Small intestine (tissue), 7 donors: ENCODE measurements around the gene SUPT20H. TPM values are rescaled to one million over a fixed set of nuclear protein-coding genes. Genes with fewer than 3 reads are reported as not detected.

Source experiments
- DNase-seq, 2 donors: peaks; one replicate each; pipeline versions ENCODE4 v3.0.0 to v3.0.0-alpha.2; 2013
- FAIRE-seq: peaks from 2 replicates; lab custom pipeline; 2012; peaks lifted over from hg19 to GRCh38; lab: Jason Lieb, UNC
- H3K27ac ChIP-seq, 3 donors: one replicate each; pipeline ENCODE4 v1.5.1; 2013; ENCODE audit warnings: low read length in 2 of 3, mild to moderate bottlenecking in 2 of 3, control low read depth in 1 of 3, inconsistent platforms in 1 of 3, low read depth in 1 of 3, moderate library complexity in 1 of 3
- H3K27me3 ChIP-seq, 3 donors: one replicate each; pipeline ENCODE4 v1.6.1; 2013; ENCODE audit warnings: low read length in 3 of 3, inconsistent platforms in 1 of 3; ENCODE audit not compliant: control insufficient read depth in 3 of 3, insufficient read depth in 3 of 3
- H3K36me3 ChIP-seq, 3 donors: one replicate each; pipeline ENCODE4 v1.6.1; 2013; ENCODE audit warnings: low read length in 3 of 3, inconsistent platforms in 1 of 3, low read depth in 1 of 3, mild to moderate bottlenecking in 1 of 3, moderate library complexity in 1 of 3; ENCODE audit not compliant: control insufficient read depth in 3 of 3, insufficient read depth in 2 of 3
- H3K4me1 ChIP-seq, 3 donors: one replicate each; pipeline ENCODE4 v1.6.1; 2013; ENCODE audit warnings: low read length in 2 of 3, inconsistent platforms in 1 of 3, low read depth in 1 of 3, mild to moderate bottlenecking in 1 of 3, moderate library complexity in 1 of 3; ENCODE audit not compliant: control insufficient read depth in 3 of 3, insufficient read depth in 2 of 3
- H3K4me3 ChIP-seq, 3 donors: one replicate each; pipeline ENCODE4 v1.5.1; 2013; ENCODE audit warnings: low read length in 3 of 3, control low read depth in 1 of 3, inconsistent platforms in 1 of 3, low read depth in 1 of 3, mild to moderate bottlenecking in 1 of 3, moderate library complexity in 1 of 3
- H3K9me3 ChIP-seq, 2 donors: one replicate each; pipeline ENCODE4 v1.6.1; 2013; ENCODE audit warnings: low read depth in 1 of 2, low read length in 1 of 2; ENCODE audit not compliant: control insufficient read depth in 2 of 2, insufficient read depth in 1 of 2
- WGBS, 3 donors: extraction: QIAGEN DNeasy Blood & Tissue Kit; methylation state at CpG; one replicate each; pipeline ENCODE4 v1.1.7; 2013; 5-methylcytosine and 5-hydroxymethylcytosine counted together
- polyA plus RNA-seq, 4 donors: library from polyadenylated mRNA; stranded (reverse) in 3 of 4; unstranded in 1 of 4; fragments of 200-250 nt in 3 of 4; fragments of 120-200 nt in 1 of 4; gene quantifications; one replicate each; pipeline versions ENCODE4 v1.2.1 to v1.2.3, GENCODE V29; 2013
- donor health status: healthy with polysubstance abuse.
- donor health status: control.
- donor health status: control.
- donor health status: Bipolar disorder and iron deficiency.
- donor health status: healthy.

Gene SUPT20H
- polyA plus RNA-seq, 4 donors = 20.0 to 64.1 (median 20.4) TPM

DNA sequence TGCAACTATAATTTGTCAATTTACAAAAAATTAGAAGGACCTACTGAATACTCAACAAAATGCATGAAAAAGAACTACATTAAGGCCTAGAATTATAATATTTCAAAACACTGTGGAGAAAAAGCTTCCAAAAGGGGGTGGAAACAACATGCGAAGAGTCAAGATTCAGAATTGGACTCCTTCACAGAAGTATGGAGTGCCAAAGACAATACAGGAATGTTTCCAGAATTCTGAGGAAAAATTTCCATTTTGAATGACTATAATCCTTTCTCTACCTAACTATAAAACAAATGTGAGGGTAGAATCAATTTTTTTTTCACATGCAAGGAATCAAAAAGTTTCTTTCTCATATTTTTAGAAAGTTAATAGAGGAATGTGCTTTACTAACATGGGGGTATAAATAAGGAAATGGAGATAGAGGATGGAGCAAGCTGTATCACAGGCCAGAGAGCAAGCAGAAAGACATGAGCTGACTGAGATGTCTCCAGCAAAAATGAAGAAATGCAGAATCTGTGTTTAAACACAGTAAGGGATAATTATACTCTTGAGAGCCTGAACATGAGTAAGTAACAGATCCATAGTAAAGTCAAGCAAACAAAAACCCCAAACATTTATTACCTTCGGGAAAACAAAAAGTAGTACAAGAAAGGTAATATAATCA, 99.9 kb downstream of the SUPT20H start:
- Histone ChIP-seq H3K36me3 (peaks cover 3 to 31% (median 12%) of the 10 kb centered on the region in 3 donors), H3K4me1 (no peaks in the 10 kb centered on the region), H3K27ac (no peak overlapping the region), H3K27me3 (no peaks in the 10 kb centered on the region), H3K4me3 (no peak overlapping the region), H3K9me3 (no peaks in the 10 kb centered on the region)
- WGBS, 3 donors = 86 to 94% (median 93%) methylated on average over 2 of the region's 2 CpGs
- FAIRE-seq (no peak), DNase-seq (no peak)

Other genes with a start within 250 kb of the SUPT20H start
- gene RFXAP, start 240.5 kb downstream of the SUPT20H start, polyA plus RNA-seq = 1 to 10 TPM in 3 of 4 donors, under 1 TPM in 1; 0.81 to 6.2 (median 3.0) TPM
- gene SMAD9, start 139.4 kb downstream of the SUPT20H start, polyA plus RNA-seq = 1 to 10 TPM in 2 of 4 donors, under 1 TPM in 2; 0.45 to 7.1 (median 2.1) TPM
- 10 to 100 TPM; 20.4 to 74.0 (median 40.6) TPM for gene ALG5, start 60.3 kb downstream of the SUPT20H start, polyA plus RNA-seq
- gene EXOSC8, start 58.9 kb downstream of the SUPT20H start, polyA plus RNA-seq = 10 to 100 TPM; 29.2 to 54.2 (median 45.3) TPM
- not detected for gene CSNK1A1L, start 46.0 kb upstream of the SUPT20H start, polyA plus RNA-seq